HL-60 (cell line): ENCODE data around the gene TRIM44.
"Not testable (repeated sequence)": the region's sequence is repeated elsewhere in the genome, so short reads cannot be mapped to it uniquely, and the experiment has no call there.

ENCODE experiments used
- DNase-seq, 2 experiments: peaks; one replicate each; pipeline ENCODE4 v3.0.0-alpha.2; 2010 to 2020; ENCODE audit warnings: low read depth in 1 of 2, low spot score in 1 of 2
- H3K27ac ChIP-seq: fragments of 250-450 bp; sonication (Bioruptor Pico); replicated peaks from 2 replicates; pipeline ENCODE4 v1.5.1; 2020; ENCODE audit warnings: mild to moderate bottlenecking, moderate library complexity
- H3K27me3 ChIP-seq: fragments of 250-450 bp; sonication (Bioruptor Pico); 2 replicates; pipeline ENCODE4 v1.5.1; 2021; ENCODE audit warnings: mild to moderate bottlenecking, moderate library complexity; ENCODE audit not compliant: insufficient read depth, poor library complexity, severe bottlenecking
- H3K4me3 ChIP-seq: replicated peaks from 2 replicates; pipeline ENCODE4 v1.5.1; 2011; ENCODE audit warnings: mild to moderate bottlenecking, control low read depth, low read length; ENCODE audit not compliant: insufficient read depth
- GABPA ChIP-seq: IDR thresholded peaks from 2 replicates; pipeline ENCODE4 v1.6.1; 2012; ENCODE audit warnings: low read depth
- POLR2AphosphoS5 ChIP-seq: IDR thresholded peaks from 2 replicates; pipeline ENCODE4 v1.6.1; 2012; ENCODE audit warnings: low read depth
- REST ChIP-seq: IDR thresholded peaks from 2 replicates; pipeline ENCODE4 v1.6.1; 2012; ENCODE audit warnings: low read depth; ENCODE audit not compliant: insufficient replicate concordance
- SPI1 ChIP-seq: IDR thresholded peaks from 2 replicates; pipeline ENCODE4 v1.6.1; 2012; ENCODE audit warnings: low read depth, mild to moderate bottlenecking, borderline replicate concordance
- TF ChIP-seq, protein P1 (sequence below): IDR thresholded peaks from one replicate; pipeline ENCODE4 v1.5.1; 2011; ENCODE audit warnings: low read length, control low read depth, inconsistent platforms; ENCODE audit not compliant: insufficient read depth

Gene TRIM44

GRCh38 chr11:35715677-35716076, 53.1 kb downstream of the TRIM44 start:
- H3K4me3 ChIP-seq, DNase-seq, H3K27ac ChIP-seq, H3K27me3 ChIP-seq: not testable (repeated sequence)
- peak; percentile 2; the same call in 1 of the 2 replicates for TF ChIP-seq SPI1

DNA sequence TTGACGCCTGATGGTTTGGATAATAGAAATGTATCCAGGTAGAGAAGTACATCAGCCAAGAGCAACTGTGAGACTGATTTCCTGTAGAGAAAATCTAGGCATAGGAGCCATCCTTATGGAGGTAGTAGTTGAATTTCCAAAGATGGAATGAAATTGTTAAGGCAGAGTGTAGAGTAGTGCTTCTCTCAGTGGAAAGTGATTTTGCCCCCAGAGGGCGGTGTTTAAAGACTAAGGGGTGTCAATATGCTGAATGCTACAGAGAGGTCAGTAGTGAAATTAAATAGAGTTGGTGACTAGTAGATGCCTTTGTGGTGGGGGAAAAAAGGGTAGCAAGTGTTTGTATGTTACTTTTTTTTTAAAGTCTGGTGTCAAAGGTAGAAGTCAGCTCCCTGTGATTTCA, 54.5 kb downstream of the TRIM44 start:
- H3K4me3 ChIP-seq, result no peak overlapping the region
- TF ChIP-seq GABPA, result no peak
- TF ChIP-seq POLR2AphosphoS5, result no peak
- TF ChIP-seq SPI1, result no peak
- no peak for TF ChIP-seq REST
- TF ChIP-seq, protein P1, sequence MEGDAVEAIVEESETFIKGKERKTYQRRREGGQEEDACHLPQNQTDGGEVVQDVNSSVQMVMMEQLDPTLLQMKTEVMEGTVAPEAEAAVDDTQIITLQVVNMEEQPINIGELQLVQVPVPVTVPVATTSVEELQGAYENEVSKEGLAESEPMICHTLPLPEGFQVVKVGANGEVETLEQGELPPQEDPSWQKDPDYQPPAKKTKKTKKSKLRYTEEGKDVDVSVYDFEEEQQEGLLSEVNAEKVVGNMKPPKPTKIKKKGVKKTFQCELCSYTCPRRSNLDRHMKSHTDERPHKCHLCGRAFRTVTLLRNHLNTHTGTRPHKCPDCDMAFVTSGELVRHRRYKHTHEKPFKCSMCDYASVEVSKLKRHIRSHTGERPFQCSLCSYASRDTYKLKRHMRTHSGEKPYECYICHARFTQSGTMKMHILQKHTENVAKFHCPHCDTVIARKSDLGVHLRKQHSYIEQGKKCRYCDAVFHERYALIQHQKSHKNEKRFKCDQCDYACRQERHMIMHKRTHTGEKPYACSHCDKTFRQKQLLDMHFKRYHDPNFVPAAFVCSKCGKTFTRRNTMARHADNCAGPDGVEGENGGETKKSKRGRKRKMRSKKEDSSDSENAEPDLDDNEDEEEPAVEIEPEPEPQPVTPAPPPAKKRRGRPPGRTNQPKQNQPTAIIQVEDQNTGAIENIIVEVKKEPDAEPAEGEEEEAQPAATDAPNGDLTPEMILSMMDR, result no peak

GRCh38 chr11:35717520-35717919, 54.9 kb downstream of the TRIM44 start:
- Histone ChIP-seq H3K27me3 (no peaks in the 10 kb centered on the region), H3K4me3 (no peak overlapping the region), H3K27ac (no peak overlapping the region)
- no peak for DNase-seq
- TF ChIP-seq, protein P1, result no peak
- TF ChIP-seq POLR2AphosphoS5, result no peak
- no peak for TF ChIP-seq REST
- TF ChIP-seq SPI1, result no peak
- TF ChIP-seq GABPA, result no peak

More for the DNA sequence above, 54.5 kb downstream of the TRIM44 start:
- no peak for DNase-seq
- Histone ChIP-seq H3K27me3 (no peaks in the 10 kb centered on the region), H3K27ac (no peak overlapping the region)

DNA sequence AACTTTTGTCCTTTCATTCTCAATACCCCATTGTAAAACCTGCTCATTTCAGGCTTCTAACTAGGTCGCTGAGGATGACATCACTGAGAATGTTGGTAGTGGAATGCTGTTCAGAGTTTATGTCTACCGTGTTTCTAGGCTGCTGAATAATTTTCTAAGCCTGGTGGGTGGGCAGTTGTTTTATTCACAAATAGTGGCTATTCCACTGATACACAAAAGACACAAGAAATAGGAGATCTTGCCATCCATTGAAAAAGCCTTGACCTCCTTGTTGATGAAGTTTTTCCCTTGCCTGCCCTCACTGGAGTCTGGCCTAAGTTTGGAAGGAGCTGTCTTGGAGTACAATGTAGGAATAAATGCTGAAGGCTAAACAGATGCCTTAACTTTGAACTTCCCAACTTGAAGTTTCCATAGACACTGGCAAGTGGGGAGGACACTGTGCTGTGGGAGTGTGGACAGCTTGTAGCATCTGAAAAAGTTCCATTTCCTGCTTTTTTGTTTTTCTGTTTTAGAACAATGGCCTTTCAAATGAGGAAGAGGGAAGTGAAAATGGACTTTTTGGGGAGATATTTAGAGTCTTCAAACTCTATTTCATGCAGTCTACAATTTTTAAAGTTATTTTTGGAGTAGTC, 59.2 kb downstream of the TRIM44 start:
- Histone ChIP-seq H3K27ac (no peak overlapping the region), H3K27me3 (no peaks in the 10 kb centered on the region), H3K4me3 (no peak overlapping the region)
- no peak for TF ChIP-seq REST
- TF ChIP-seq SPI1, result peak; percentile 52
- DNase-seq, result no peak
